HG03108 (cell line): ENCODE results near the gene NFATC2IP.
"Not testable (repeated sequence)": the region's sequence is repeated elsewhere in the genome, so short reads cannot be mapped to it uniquely, and the experiment has no call there.

Experiments used
- ATAC-seq: cut with Tn5 transposase; IDR thresholded peaks from one replicate; pipeline ENCODE4 v1.9.1; 2021; ENCODE audit warnings: moderate library complexity; ENCODE audit not compliant: unreplicated experiment

NFATC2IP gene

DNA sequence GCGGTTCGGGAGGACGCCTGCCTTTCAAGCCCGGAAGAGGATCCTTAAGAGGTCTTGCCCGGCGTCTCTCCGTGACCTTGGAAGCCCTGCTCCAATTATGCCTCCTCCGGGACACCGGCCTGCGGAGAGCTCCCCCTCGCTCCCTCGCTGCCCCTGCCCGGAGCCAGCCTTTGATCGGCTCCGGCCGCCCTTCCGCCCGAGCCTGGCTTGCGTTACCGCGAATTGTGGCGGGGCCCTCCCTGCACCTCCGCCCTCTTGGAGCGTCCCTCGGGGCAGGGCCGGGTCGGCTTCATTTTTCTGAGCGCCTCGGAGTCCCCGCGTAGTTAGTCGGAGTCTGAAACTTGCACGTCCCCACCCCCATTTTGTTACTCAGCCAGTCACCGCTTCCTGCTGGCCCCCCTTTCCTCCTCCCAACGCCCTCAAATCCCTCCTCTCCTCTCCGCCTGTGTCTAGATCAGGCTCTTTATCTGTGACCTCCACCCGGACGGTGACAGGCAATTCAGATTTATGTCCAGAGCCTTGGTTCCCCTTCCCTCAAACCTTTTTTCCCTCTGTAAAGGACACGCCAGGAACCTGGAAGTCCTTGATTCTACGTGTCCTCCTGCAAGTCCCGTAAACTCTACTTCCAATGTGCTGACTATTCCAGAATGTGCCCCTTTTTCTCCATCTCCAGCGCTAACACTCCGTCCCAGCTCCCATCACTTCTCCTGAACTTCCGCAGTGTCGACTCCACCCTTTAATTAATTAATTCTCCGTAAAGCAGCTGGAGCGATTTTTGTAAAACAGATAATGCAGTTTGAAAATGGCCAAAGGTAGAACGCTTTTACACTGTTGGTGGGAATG is 25.1 kb upstream of the NFATC2IP start:
- peak; percentile 19 for ATAC-seq

DNA sequence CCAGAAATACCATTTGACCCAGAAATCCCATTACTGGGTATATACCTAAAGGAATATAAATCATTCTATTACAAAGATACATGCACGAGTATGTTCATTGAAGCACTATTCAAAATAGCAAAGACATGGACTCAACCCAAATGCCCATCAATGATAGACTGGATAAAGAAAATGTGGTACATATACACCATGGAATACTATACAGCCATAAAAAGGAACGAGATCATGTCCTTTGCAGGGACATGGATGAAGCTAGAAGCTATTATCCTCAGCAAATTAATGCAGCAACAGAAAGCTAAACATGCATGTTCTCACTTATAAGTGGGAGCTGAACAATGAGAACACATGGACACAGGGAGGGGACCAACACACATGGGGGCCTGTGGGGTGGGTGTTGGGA is 24.5 kb upstream of the NFATC2IP start:
- not testable (repeated sequence) for ATAC-seq

- ATAC-seq = no peak
Measured at GRCh38 chr16:28927815-28928214, 22.9 kb upstream of the NFATC2IP start.

- no peak for ATAC-seq
Measured at GRCh38 chr16:28930203-28930602, 20.5 kb upstream of the NFATC2IP start.

DNA sequence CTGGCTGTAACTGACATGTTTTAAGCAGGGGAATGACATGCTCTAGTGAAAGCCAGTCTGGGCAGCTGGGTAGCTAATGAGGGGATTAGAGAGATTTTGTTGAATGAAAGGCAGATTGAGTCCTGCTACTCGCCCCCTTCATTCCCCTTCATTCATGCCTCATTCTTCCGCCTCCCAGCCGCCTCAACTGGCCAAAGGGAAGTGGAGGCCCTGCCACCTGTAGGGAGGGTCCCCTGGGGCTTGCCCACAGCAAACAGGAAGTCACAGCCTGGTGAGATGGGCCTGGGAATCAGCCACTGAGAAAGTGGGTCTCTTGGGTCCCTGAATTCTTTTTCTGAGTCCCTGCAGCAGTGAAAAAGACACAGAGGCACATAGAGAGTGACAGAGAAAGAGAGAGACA is 20.1 kb upstream of the NFATC2IP start:
- peak; percentile 55 for ATAC-seq

DNA sequence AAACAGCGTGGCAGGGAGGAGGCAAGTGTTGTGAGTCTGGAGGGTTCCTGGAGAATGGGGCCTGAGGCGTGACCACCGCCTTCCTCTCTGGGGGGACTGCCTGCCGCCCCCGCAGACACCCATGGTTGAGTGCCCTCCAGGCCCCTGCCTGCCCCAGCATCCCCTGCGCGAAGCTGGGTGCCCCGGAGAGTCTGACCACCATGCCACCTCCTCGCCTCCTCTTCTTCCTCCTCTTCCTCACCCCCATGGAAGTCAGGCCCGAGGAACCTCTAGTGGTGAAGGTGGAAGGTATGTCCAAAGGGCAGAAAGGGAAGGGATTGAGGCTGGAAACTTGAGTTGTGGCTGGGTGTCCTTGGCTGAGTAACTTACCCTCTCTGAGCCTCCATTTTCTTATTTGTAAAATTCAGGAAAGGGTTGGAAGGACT is 18.9 kb upstream of the NFATC2IP start, which contains the start of gene CD19:
CD19 (plus strand) TSS at position 171 of the 425 bp plus-strand sequence; CDS start at position 201, 30 bp downstream.
- ATAC-seq = no peak

GRCh38 chr16:28932339-28933141 is 18.2 kb upstream of the NFATC2IP start:
- no peak for ATAC-seq

GRCh38 chr16:28933171-28933570 is 17.6 kb upstream of the NFATC2IP start:
- ATAC-seq = no peak

DNA sequence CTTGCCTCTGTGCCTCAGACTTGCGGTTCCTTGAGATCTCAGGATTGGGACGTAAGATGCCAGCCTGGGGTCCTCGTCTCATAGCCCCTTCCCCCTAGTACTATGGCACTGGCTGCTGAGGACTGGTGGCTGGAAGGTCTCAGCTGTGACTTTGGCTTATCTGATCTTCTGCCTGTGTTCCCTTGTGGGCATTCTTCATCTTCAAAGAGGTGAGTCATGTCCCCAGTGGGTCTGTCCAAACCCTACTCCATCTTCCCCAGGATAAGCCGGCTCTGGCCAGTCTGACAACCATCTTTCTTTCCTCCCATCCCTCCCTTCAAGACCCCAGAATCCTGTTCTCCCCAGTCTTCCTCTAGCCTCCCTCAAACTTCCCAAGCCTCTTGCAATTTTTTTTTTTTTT is 15.4 kb upstream of the NFATC2IP start:
- ATAC-seq = no peak

DNA sequence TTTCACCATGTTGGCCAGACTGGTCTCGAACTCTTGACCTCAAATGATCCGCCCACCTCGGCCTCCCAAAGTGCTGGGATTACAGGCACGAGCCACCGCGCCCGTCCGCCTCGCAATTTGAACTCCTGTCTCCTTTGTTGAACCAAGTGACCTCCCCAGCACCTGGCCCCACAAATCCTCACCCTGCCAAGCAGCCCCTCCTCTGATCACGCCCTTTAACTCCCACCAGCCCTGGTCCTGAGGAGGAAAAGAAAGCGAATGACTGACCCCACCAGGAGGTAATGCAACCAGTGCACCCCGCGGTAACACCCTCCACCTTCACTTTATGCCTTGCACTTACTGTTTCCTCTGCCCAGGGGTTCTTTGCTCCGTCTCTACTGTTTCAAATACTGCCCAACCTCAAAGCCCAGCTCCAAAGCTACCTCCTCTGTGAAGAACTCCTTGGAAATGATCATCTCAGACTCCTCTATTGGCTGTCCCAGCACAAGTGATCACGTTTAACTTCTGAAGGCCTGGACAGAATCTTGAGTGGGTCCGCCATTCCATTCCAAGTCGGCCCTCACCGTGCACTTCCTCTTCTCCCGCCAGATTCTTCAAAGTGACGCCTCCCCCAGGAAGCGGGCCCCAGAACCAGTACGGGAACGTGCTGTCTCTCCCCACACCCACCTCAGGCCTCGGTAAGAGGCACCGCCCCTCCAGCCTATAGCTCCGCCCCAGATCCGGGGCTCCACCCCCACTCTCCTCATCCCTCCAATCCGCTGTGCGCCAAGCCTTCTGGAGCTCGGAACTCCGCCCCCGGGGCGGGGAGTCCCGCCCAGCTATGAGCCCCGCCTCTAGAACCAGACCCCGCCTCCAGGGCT is 14.6 kb upstream of the NFATC2IP start:
- ATAC-seq = peak; percentile 52

DNA sequence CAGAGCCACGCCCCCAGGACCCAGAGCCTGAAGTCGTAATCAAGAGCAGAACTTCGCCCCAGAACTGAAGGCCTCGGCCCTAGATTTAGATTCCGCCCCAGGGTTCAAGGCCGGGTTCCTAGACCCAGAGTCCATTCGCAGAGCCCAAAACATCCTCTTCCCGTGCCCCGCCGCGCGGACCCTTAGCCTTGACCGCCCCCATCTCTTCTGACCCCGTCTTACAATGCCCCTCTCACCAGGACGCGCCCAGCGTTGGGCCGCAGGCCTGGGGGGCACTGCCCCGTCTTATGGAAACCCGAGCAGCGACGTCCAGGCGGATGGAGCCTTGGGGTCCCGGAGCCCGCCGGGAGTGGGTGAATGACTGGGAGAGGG is 14.0 kb upstream of the NFATC2IP start:
- no peak for ATAC-seq

GRCh38 chr16:28937222-28937876 is 13.4 kb upstream of the NFATC2IP start:
- no peak for ATAC-seq

- ATAC-seq = no peak
Measured at GRCh38 chr16:28938721-28939120, 12.0 kb upstream of the NFATC2IP start.

- ATAC-seq = not testable (repeated sequence)
Measured at GRCh38 chr16:28939825-28940224, 10.9 kb upstream of the NFATC2IP start.

DNA sequence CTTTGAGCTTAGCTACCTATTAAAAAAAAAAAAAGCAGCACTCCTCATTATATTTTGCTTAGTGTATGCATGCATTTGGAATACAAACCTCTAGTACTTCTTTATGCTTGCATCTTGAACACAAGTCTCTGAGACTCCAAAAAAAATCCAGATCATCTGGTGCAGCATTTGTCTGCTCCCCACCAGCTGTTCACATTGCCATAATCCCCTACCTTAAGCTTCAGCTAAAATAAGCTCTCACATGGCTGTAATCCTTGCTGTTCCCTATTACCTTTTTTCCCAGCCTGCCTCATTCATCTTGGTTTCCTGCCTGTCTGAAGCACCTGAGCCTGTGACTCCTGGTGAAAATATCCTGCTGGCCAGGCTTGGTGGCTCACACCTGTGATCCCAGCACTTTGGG is 7.5 kb upstream of the NFATC2IP start:
- no peak for ATAC-seq

- no peak for ATAC-seq
Measured at GRCh38 chr16:28946681-28947080, 4.1 kb upstream of the NFATC2IP start.

GRCh38 chr16:28951410-28951943 is 740 bp downstream of the NFATC2IP start:
- ATAC-seq = no peak

- ATAC-seq = no peak
Measured at GRCh38 chr16:28958216-28958615, 7.5 kb downstream of the NFATC2IP start.

DNA sequence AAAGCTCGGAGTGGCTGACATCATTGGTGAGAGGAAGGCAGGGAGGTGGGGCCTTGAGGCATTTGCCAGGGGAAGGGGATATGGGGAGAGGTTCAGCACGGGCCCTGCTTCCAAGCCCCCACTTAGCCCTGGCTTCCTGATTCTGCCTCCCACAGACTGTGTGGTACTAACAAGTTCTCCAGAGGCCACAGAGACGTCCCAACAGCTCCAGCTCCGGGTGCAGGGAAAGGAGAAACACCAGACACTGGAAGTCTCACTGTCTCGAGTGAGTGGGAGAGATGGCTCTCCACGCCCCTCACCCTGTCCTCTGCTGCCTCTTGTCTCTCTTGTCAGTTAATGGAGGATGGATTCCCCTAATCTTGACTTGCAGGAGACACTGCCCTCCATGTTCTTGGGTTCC is 8.1 kb downstream of the NFATC2IP start:
- no peak for ATAC-seq

- ATAC-seq = no peak
Measured at GRCh38 chr16:28964072-28964471, 13.3 kb downstream of the NFATC2IP start.
